B cell (primary cell): ENCODE results near the gene RTN4RL2.

Source experiments
- EZH2 ChIP-seq: IDR thresholded peaks from 2 replicates; pipeline ENCODE4 v1.6.1; 2012; ENCODE audit warnings: borderline replicate concordance, low read depth, mild to moderate bottlenecking, moderate library complexity, low read length; ENCODE audit not compliant: insufficient read depth, poor library complexity, severe bottlenecking
- TF ChIP-seq, protein P1 (sequence below): fragments of 200-600 bp; IDR thresholded peaks from one replicate; pipeline ENCODE4 v1.8.0; 2022; ENCODE audit warnings: antibody characterized with exemption, mild to moderate bottlenecking

DNA sequence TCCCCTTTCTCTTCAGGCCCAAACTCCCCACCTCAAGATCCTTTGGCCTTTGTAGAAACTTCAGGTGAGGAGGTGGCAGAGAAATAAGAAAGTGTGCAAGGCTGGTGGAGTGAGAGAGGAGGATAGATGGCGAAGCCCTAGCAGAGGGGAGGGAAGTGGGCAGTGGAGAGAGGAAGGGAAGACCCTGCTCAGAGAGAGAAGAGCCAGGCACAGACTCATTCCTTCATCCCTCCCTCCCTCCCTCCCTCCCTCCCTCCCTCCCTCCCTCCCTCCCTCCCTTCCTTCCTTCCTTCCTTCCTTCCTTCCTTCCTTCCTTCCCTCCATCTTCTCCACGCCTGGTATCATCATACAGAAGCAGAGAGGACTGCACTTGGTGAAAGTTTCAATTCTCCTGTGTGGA lies 21.0 kb downstream of the RTN4RL2 start:
- TF ChIP-seq, protein P1, sequence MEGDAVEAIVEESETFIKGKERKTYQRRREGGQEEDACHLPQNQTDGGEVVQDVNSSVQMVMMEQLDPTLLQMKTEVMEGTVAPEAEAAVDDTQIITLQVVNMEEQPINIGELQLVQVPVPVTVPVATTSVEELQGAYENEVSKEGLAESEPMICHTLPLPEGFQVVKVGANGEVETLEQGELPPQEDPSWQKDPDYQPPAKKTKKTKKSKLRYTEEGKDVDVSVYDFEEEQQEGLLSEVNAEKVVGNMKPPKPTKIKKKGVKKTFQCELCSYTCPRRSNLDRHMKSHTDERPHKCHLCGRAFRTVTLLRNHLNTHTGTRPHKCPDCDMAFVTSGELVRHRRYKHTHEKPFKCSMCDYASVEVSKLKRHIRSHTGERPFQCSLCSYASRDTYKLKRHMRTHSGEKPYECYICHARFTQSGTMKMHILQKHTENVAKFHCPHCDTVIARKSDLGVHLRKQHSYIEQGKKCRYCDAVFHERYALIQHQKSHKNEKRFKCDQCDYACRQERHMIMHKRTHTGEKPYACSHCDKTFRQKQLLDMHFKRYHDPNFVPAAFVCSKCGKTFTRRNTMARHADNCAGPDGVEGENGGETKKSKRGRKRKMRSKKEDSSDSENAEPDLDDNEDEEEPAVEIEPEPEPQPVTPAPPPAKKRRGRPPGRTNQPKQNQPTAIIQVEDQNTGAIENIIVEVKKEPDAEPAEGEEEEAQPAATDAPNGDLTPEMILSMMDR: no peak
- no peak for TF ChIP-seq EZH2
